ENCODE data around the gene SETD5.

GRCh38 chr3:9469986-9470385 is 72.6 kb downstream of the SETD5 start:
- TF ChIP-seq CTCF (IDR thresholded peaks at IDR 0.05), result no peak
- no peak for TF ChIP-seq POLR2A (IDR thresholded peaks at IDR 0.05)
